AG09309 (cell line): Measurements from ENCODE around the gene SGIP1.

Source experiments
- DNase-seq: peaks from one replicate; pipeline ENCODE4 v3.0.0-alpha.2; 2010; ENCODE audit warnings: low read depth
- H3K4me3 ChIP-seq: 2 replicates; pipeline ENCODE4 v1.5.1; 2011; ENCODE audit warnings: mild to moderate bottlenecking, low read depth, low read length, moderate library complexity; ENCODE audit not compliant: control insufficient read depth
- CTCF ChIP-seq: IDR thresholded peaks from 2 replicates; pipeline ENCODE4 v1.5.1; 2011; ENCODE audit warnings: mild to moderate bottlenecking, low read depth, low read length, inconsistent platforms; ENCODE audit not compliant: insufficient read depth, control insufficient read depth; ENCODE audit errors: missing control alignments

Gene SGIP1

GRCh38 chr1:66505671-66506392, 28.1 kb upstream of the SGIP1 start:
- no peak for TF ChIP-seq CTCF
- no peak overlapping the region for H3K4me3 ChIP-seq
- DNase-seq: no peak

- no peak for DNase-seq
- no peak for TF ChIP-seq CTCF
- H3K4me3 ChIP-seq: no peak overlapping the region
Observed at GRCh38 chr1:66506393-66506687, 27.6 kb upstream of the SGIP1 start.

GRCh38 chr1:66506991-66507390, 27.0 kb upstream of the SGIP1 start:
- no peak overlapping the region for H3K4me3 ChIP-seq
- no peak for DNase-seq
- TF ChIP-seq CTCF: no peak

GRCh38 chr1:66510407-66510806, 23.5 kb upstream of the SGIP1 start:
- DNase-seq: no peak
- H3K4me3 ChIP-seq: no peak overlapping the region
- TF ChIP-seq CTCF: no peak

- no peak overlapping the region for H3K4me3 ChIP-seq
- no peak for TF ChIP-seq CTCF
- no peak for DNase-seq
Observed at GRCh38 chr1:66511118-66511517, 22.8 kb upstream of the SGIP1 start.

- DNase-seq: no peak
- TF ChIP-seq CTCF: no peak
- H3K4me3 ChIP-seq: no peak overlapping the region
Observed at GRCh38 chr1:66517959-66518358, 16.0 kb upstream of the SGIP1 start.

GRCh38 chr1:66518654-66519053, 15.3 kb upstream of the SGIP1 start:
- no peak overlapping the region for H3K4me3 ChIP-seq
- TF ChIP-seq CTCF: no peak
- DNase-seq: no peak
